SK-N-SH (cell line): ENCODE measurements around the gene PPP6R2. TPM values are rescaled to one million over a fixed set of nuclear protein-coding genes. Genes with fewer than 3 reads are reported as not detected.
"Not testable (repeated sequence)": the region's sequence is repeated elsewhere in the genome, so short reads cannot be mapped to it uniquely, and the experiment has no call there.

Source experiments
- CTCF ChIA-PET: fragments of 300-600, 350-600 bp; formaldehyde crosslinking; extraction: SDS; loops from one replicate; lab custom pipeline; 2021; lab: Yijun Ruan, JAX
- POLR2A ChIA-PET: fragments of 350-600 bp; sonication (Branson Sonifier 250); formaldehyde crosslinking; extraction: SDS; loops from one replicate; lab custom pipeline; 2020; ENCODE audit warnings: antibody characterized with exemption, inconsistent platforms; lab: Yijun Ruan, JAX
- DNase-seq: peaks from one replicate; pipeline ENCODE4 v3.0.0; 2012
- H2AFZ ChIP-seq: fragments of 200-600 bp; sonication (generic); 2 replicates; pipeline ENCODE4 v1.8.1; 2016; ENCODE audit warnings: antibody characterized with exemption, mild to moderate bottlenecking, low read depth
- H3F3A ChIP-seq: fragments of 200-600 bp; sonication (generic); replicated peaks from 2 replicates; pipeline ENCODE3; 2016; ENCODE audit warnings: antibody characterized with exemption, mild to moderate bottlenecking; ENCODE audit not compliant: insufficient read depth
- H3K27ac ChIP-seq, 2 experiments: fragments of 200-500 bp in 1 of 2; fragments of 200-600 bp in 1 of 2; sonication (Bioruptor generic) in 1 of 2; sonication (generic), shearing (Covaris generic) in 1 of 2; 2 replicates each; pipeline versions ENCODE4 v1.5.1 to v1.6.1; 2014 to 2016; ENCODE audit warnings: low read depth in 2 of 2, inconsistent platforms in 1 of 2, low read length in 1 of 2, mild to moderate bottlenecking in 1 of 2, mixed read lengths in 1 of 2
- H3K27me3 ChIP-seq: fragments of 200-600 bp; sonication (generic), shearing (Covaris generic); 2 replicates; pipeline ENCODE4 v1.6.1; 2016; ENCODE audit warnings: mixed run types; ENCODE audit not compliant: insufficient read depth
- H3K36me3 ChIP-seq, 2 experiments: fragments of 200-500 bp in 1 of 2; fragments of 200-600 bp in 1 of 2; sonication (Bioruptor generic) in 1 of 2; sonication (generic) in 1 of 2; replicated peaks in 1 of 2; 2 replicates each; pipeline versions ENCODE3 to v1.5.1; 2014 to 2016; ENCODE audit warnings: low read length in 1 of 2, mild to moderate bottlenecking in 1 of 2; ENCODE audit not compliant: insufficient read depth in 2 of 2, control insufficient read depth in 1 of 2
- H3K4me1 ChIP-seq, 2 experiments: fragments of 200-500 bp in 1 of 2; fragments of 200-600 bp in 1 of 2; sonication (Bioruptor generic) in 1 of 2; sonication (generic), shearing (Covaris generic) in 1 of 2; 2 replicates each; pipeline versions ENCODE4 v1.5.1 to v1.6.1; 2014 to 2016; ENCODE audit warnings: low read depth in 1 of 2, low read length in 1 of 2, mixed run types in 1 of 2; ENCODE audit not compliant: insufficient read depth in 2 of 2, control insufficient read depth in 1 of 2
- H3K4me2 ChIP-seq: fragments of 200-600 bp; sonication (generic), shearing (Covaris generic); 2 replicates; pipeline ENCODE4 v1.6.1; 2017; ENCODE audit warnings: mixed run types
- H3K4me3 ChIP-seq, 2 experiments: fragments of 200-500 bp in 1 of 2; fragments of 200-600 bp in 1 of 2; sonication (Bioruptor generic) in 1 of 2; sonication (generic), shearing (Covaris generic) in 1 of 2; 2 replicates each; pipeline versions ENCODE4 v1.5.1 to v1.8.1; 2014 to 2016; ENCODE audit warnings: low read depth in 2 of 2, inconsistent platforms in 1 of 2, low read length in 1 of 2, mild to moderate bottlenecking in 1 of 2, mixed read lengths in 1 of 2, moderate library complexity in 1 of 2
- H3K79me2 ChIP-seq: fragments of 200-600 bp; sonication (generic); 2 replicates; pipeline ENCODE4 v1.8.1; 2017; ENCODE audit warnings: mild to moderate bottlenecking; ENCODE audit not compliant: insufficient read depth
- H3K9ac ChIP-seq: fragments of 200-600 bp; sonication (generic); 2 replicates; pipeline ENCODE4 v1.6.1; 2017; ENCODE audit warnings: mixed run types
- H3K9me2 ChIP-seq: fragments of 200-600 bp; sonication (generic); 2 replicates; pipeline ENCODE4 v1.6.1; 2017; ENCODE audit warnings: mixed run types
- H3K9me3 ChIP-seq: fragments of 200-600 bp; sonication (generic); 2 replicates; pipeline ENCODE4 v1.6.1; 2017; ENCODE audit warnings: mixed run types, mild to moderate bottlenecking, moderate library complexity
- H4K20me1 ChIP-seq: fragments of 200-600 bp; sonication (generic); 2 replicates; pipeline ENCODE4 v1.6.1; 2017; ENCODE audit warnings: mild to moderate bottlenecking, mixed run types; ENCODE audit not compliant: insufficient read depth
- CTCF ChIP-seq: fragments of 200-600 bp; sonication (generic); IDR thresholded peaks from 2 replicates; pipeline ENCODE4 v1.6.1; 2017; ENCODE audit warnings: antibody characterized with exemption, mild to moderate bottlenecking, moderate library complexity
- ELF1 ChIP-seq: IDR thresholded peaks from 2 replicates; pipeline ENCODE4 v1.4.0; 2012
- EP300 ChIP-seq, 2 experiments: IDR thresholded peaks; 2 replicates each; pipeline versions ENCODE4 v1.4.0 to v1.6.1; 2012; ENCODE audit warnings: borderline replicate concordance in 1 of 2, low read depth in 1 of 2, low read length in 1 of 2
- EZH2phosphoT487 ChIP-seq: fragments of 200-600 bp; sonication (generic); IDR thresholded peaks from 2 replicates; pipeline ENCODE4 v1.6.1; 2017; ENCODE audit warnings: low read depth, mixed run types, mild to moderate bottlenecking, antibody characterized with exemption, moderate library complexity, borderline replicate concordance
- FOSL2 ChIP-seq: IDR thresholded peaks from 2 replicates; pipeline ENCODE4 v1.4.0; 2012; ENCODE audit warnings: low read depth, mild to moderate bottlenecking, moderate library complexity, borderline replicate concordance
- GABPA ChIP-seq: IDR thresholded peaks from 2 replicates; pipeline ENCODE4 v1.4.0; 2012; ENCODE audit warnings: low read depth, mild to moderate bottlenecking
- GATA2 ChIP-seq: sonication (generic); formaldehyde crosslinking; IDR thresholded peaks from 2 replicates; pipeline ENCODE4 v1.5.0; 2020; ENCODE audit warnings: mild to moderate bottlenecking, missing genetic modification reagents
- IRF3 ChIP-seq: fragments of 150-350 bp; IDR thresholded peaks from 2 replicates; pipeline ENCODE4 v1.6.1; 2016; ENCODE audit warnings: mild to moderate bottlenecking, low read depth, low read length
- MAX ChIP-seq: IDR thresholded peaks from 2 replicates; pipeline ENCODE4 v1.4.0; 2012; ENCODE audit warnings: low read depth
- MXI1 ChIP-seq: IDR thresholded peaks from 2 replicates; pipeline ENCODE4 v1.6.1; 2012; ENCODE audit warnings: mild to moderate bottlenecking, low read depth, low read length, improper control_type of control experiment
- POLR2AphosphoS5 ChIP-seq: IDR thresholded peaks from 2 replicates; pipeline ENCODE4 v1.6.1; 2012; ENCODE audit warnings: low read depth, low read length
- RAD21 ChIP-seq: IDR thresholded peaks from 2 replicates; pipeline ENCODE4 v1.6.1; 2012; ENCODE audit warnings: mild to moderate bottlenecking, low read length
- RXRA ChIP-seq: IDR thresholded peaks from 2 replicates; pipeline ENCODE4 v1.4.0; 2012; ENCODE audit warnings: low read depth, mild to moderate bottlenecking, borderline replicate concordance
- SMC3 ChIP-seq: IDR thresholded peaks from 2 replicates; pipeline ENCODE4 v1.6.1; 2012; ENCODE audit warnings: low read depth, low read length, improper control_type of control experiment
- TEAD4 ChIP-seq: IDR thresholded peaks from 2 replicates; pipeline ENCODE4 v1.4.0; 2012; ENCODE audit warnings: mild to moderate bottlenecking, borderline replicate concordance; ENCODE audit not compliant: insufficient read depth
- USF1 ChIP-seq: IDR thresholded peaks from 2 replicates; pipeline ENCODE4 v1.4.0; 2012; ENCODE audit warnings: low read depth, borderline replicate concordance
- ZBTB33 ChIP-seq: IDR thresholded peaks from 2 replicates; pipeline ENCODE4 v1.4.0; 2012; ENCODE audit warnings: low read depth, borderline replicate concordance
- WGBS: methylation state at CpG from one replicate; pipeline ENCODE4 v1.1.6; 2017; ENCODE audit warnings: low lambda C conversion rate; 5-methylcytosine and 5-hydroxymethylcytosine counted together
- polyA plus RNA-seq, 3 experiments: library from polyadenylated mRNA; depleted of rRNA; stranded (reverse); fragments of >200 nt; gene quantifications; 2 replicates each; pipeline ENCODE4 v1.2.3, GENCODE V29; 2012

PPP6R2 gene
- polyA plus RNA-seq, 1 of the 3 experiments (the other 2 are of a cell fraction): 45.7 TPM

GRCh38 chr22:50432131-50432876 is 89.2 kb downstream of the PPP6R2 start:
- TF ChIP-seq POLR2AphosphoS5 (no peak), MAX (no peak), MXI1 (no peak), GATA2 (CRISPR knock-in tag) (no peak), IRF3 (no peak), SMC3 (no peak), TEAD4 (no peak), GABPA (no peak), RAD21 (no peak), EZH2phosphoT487 (no peak), ELF1 (no peak), FOSL2 (no peak), RXRA (no peak), ZBTB33 (no peak), CTCF (no peak), USF1 (no peak), EP300 (IDR thresholded peaks at IDR 0.05; ENCODE audit: borderline replicate concordance in 1 of 2, low read depth in 1 of 2, low read length in 1 of 2) (no peak)
- H4K20me1 ChIP-seq: no peaks in the 10 kb centered on the region
- no peaks in the 10 kb centered on the region for H3K4me1 ChIP-seq
- no peak overlapping the region for H3K27ac ChIP-seq
- H3K36me3 ChIP-seq: peaks cover 21 to 51% of the 10 kb centered on the region in 2 experiments
- no peak overlapping the region for H2AFZ ChIP-seq
- WGBS: 92% methylated on average over 13 of the region's 35 CpGs
- H3K9ac ChIP-seq: no peak overlapping the region
- no peak for DNase-seq
- H3K4me3 ChIP-seq: no peak overlapping the region
- POLR2A ChIA-PET: no interaction called here
- CTCF ChIA-PET: no interaction called here
- no peaks in the 10 kb centered on the region for H3K9me2 ChIP-seq
- peaks cover 5% of the 10 kb centered on the region for H3F3A ChIP-seq
- no peaks in the 10 kb centered on the region for H3K27me3 ChIP-seq
- H3K9me3 ChIP-seq: no peaks in the 10 kb centered on the region
- peaks cover 7% of the 10 kb centered on the region for H3K79me2 ChIP-seq
- H3K4me2 ChIP-seq: no peak overlapping the region

- H3K27ac ChIP-seq, POLR2A ChIA-PET, H3K79me2 ChIP-seq, H3K9me2 ChIP-seq, CTCF ChIA-PET, H3K27me3 ChIP-seq, H3K4me1 ChIP-seq, H3F3A ChIP-seq, H2AFZ ChIP-seq, H3K9ac ChIP-seq, H3K4me3 ChIP-seq, H3K9me3 ChIP-seq, DNase-seq, H4K20me1 ChIP-seq, H3K4me2 ChIP-seq: not testable (repeated sequence)
- H3K36me3 ChIP-seq: peaks cover 19 to 57% of the 10 kb centered on the region in 2 experiments
- 96% methylated on average over 8 of the region's 24 CpGs for WGBS
Observed at GRCh38 chr22:50432877-50433510, 89.9 kb downstream of the PPP6R2 start.
